WTC11 (cell line): ENCODE data around the gene ATP6V1A.

Source experiments
- ELF4 ChIP-seq: sonication (generic); formaldehyde crosslinking; IDR thresholded peaks from 2 replicates; pipeline ENCODE4 v1.8.1; 2022; ENCODE audit warnings: low read depth, mild to moderate bottlenecking, moderate library complexity, missing genetic modification reagents
- JUN ChIP-seq: sonication (generic); formaldehyde crosslinking; IDR thresholded peaks from 2 replicates; pipeline ENCODE4 v1.8.0; 2023; ENCODE audit warnings: mild to moderate bottlenecking, missing genetic modification reagents
- SMAD3 ChIP-seq: sonication (generic); formaldehyde crosslinking; IDR thresholded peaks from 2 replicates; pipeline ENCODE4 v1.8.0; 2022; ENCODE audit warnings: missing genetic modification reagents, mild to moderate bottlenecking, borderline replicate concordance
- TF ChIP-seq, protein P1 (sequence below): fragments of 200-600 bp; IDR thresholded peaks from 2 replicates; pipeline ENCODE4 v1.8.0; 2022; ENCODE audit warnings: antibody characterized with exemption
- TF ChIP-seq, protein P2 (sequence below): sonication (generic); formaldehyde crosslinking; IDR thresholded peaks from 2 replicates; pipeline ENCODE4 v1.8.1; 2023; ENCODE audit warnings: mild to moderate bottlenecking, missing genetic modification reagents

DNA sequence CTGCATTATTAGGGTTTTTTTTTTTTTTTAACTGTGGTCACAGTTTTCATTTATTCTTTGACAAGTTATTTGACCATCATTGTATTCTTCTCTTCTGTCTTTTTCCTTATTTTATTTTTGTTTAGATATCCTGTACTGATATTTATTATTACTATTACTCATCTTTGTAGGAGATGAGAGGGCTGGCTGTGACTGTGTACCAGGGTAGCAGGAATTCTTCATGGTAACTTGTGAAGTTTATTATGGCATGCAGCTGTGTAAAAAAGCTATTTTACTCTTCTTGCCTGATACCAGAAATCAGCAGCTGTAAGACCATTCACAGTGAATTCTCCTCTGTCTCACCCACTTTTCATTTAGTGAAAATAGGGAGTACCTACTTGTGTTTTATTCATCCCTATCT, 44.5 kb downstream of the ATP6V1A start:
- TF ChIP-seq, protein P1, sequence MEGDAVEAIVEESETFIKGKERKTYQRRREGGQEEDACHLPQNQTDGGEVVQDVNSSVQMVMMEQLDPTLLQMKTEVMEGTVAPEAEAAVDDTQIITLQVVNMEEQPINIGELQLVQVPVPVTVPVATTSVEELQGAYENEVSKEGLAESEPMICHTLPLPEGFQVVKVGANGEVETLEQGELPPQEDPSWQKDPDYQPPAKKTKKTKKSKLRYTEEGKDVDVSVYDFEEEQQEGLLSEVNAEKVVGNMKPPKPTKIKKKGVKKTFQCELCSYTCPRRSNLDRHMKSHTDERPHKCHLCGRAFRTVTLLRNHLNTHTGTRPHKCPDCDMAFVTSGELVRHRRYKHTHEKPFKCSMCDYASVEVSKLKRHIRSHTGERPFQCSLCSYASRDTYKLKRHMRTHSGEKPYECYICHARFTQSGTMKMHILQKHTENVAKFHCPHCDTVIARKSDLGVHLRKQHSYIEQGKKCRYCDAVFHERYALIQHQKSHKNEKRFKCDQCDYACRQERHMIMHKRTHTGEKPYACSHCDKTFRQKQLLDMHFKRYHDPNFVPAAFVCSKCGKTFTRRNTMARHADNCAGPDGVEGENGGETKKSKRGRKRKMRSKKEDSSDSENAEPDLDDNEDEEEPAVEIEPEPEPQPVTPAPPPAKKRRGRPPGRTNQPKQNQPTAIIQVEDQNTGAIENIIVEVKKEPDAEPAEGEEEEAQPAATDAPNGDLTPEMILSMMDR = no peak
- TF ChIP-seq JUN (CRISPR knock-in tag) (no peak), ELF4 (CRISPR knock-in tag) (no peak), SMAD3 (no peak)
- TF ChIP-seq, protein P2, sequence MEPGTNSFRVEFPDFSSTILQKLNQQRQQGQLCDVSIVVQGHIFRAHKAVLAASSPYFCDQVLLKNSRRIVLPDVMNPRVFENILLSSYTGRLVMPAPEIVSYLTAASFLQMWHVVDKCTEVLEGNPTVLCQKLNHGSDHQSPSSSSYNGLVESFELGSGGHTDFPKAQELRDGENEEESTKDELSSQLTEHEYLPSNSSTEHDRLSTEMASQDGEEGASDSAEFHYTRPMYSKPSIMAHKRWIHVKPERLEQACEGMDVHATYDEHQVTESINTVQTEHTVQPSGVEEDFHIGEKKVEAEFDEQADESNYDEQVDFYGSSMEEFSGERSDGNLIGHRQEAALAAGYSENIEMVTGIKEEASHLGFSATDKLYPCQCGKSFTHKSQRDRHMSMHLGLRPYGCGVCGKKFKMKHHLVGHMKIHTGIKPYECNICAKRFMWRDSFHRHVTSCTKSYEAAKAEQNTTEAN = no peak
